Right lobe of liver (tissue), 6 donors: ENCODE measurements around the gene MAP3K10. TPM values are rescaled to one million over a fixed set of nuclear protein-coding genes. Genes with fewer than 3 reads are reported as not detected.

Source experiments
- ATAC-seq, 4 donors: fragments of 200-7000 bp; cut with Tn5 transposase; one replicate each; pipeline ENCODE4 v1.9.1; 2020; ENCODE audit warnings: mild to moderate bottlenecking in 4 of 4, moderate library complexity in 4 of 4
- DNase-seq, 3 donors: peaks; one replicate each; pipeline ENCODE4 v3.0.0-alpha.2; 2020
- H3K27ac ChIP-seq, 3 donors: fragments of 200-600 bp; one replicate each; pipeline ENCODE4 v1.8.0; 2022
- H3K27me3 ChIP-seq, 2 donors: fragments of 200-600 bp; one replicate each; pipeline ENCODE4 v1.8.0; 2022
- H3K36me3 ChIP-seq, 4 donors: fragments of 200-600 bp; sonication (generic) in 1 of 4; one replicate each; pipeline versions ENCODE4 v1.5.1 to v1.8.0; 2017 to 2022; ENCODE audit warnings: control low read depth in 1 of 4
- H3K4me1 ChIP-seq, 4 donors: fragments of 200-600 bp; sonication (generic) in 1 of 4; one replicate each; pipeline versions ENCODE4 v1.5.1 to v1.8.0; 2017 to 2022; ENCODE audit warnings: control low read depth in 1 of 4
- H3K4me3 ChIP-seq, 3 donors: fragments of 200-600 bp; one replicate each; pipeline ENCODE4 v1.8.0; 2022
- H3K9me3 ChIP-seq, 4 donors: fragments of 200-600 bp; sonication (generic) in 1 of 4; one replicate each; pipeline versions ENCODE4 v1.5.1 to v1.8.0; 2017 to 2022; ENCODE audit warnings: control low read depth in 1 of 4
- POLR2A ChIP-seq: fragments of 450-650 bp; IDR thresholded peaks from one replicate; pipeline ENCODE4 v1.6.1; 2017; ENCODE audit warnings: antibody characterized with exemption, mild to moderate bottlenecking
- WGBS: methylation state at CpG from one replicate; pipeline ENCODE4 v1.1.6; 2018; ENCODE audit warnings: low coverage, low lambda C conversion rate; ENCODE audit not compliant: insufficient coverage; ENCODE audit errors: missing lambda C conversion rate; 5-methylcytosine and 5-hydroxymethylcytosine counted together
- intact Hi-C, 2 donors: fragments of 100-400 bp; cut with DNase I; formaldehyde crosslinking; loops; one replicate each; pipeline versions ENCODE4 v1.11.2 to v1.14.1; 2022
- total RNA-seq, 6 experiments: library from RNA; depleted of rRNA in 2 of 6; stranded (reverse); fragments of >200 nt in 2 of 6; fragmentation: NEBNext Ultra II Directional in 3 of 6; extraction: Animal tissue kit (Norgen Biotek cat#: 25700) in 3 of 6; gene quantifications; one replicate each; pipeline versions ENCODE4 v1.1.0 to v1.2.4, GENCODE V29; 2016 to 2023
- TF ChIP-seq, protein P1 (sequence below), 4 donors: fragments of 200-600 bp in 3 of 4; fragments of 450-650 bp in 1 of 4; IDR thresholded peaks; one replicate each; pipeline versions ENCODE4 v1.5.1 to v1.8.0; 2016 to 2022; ENCODE audit warnings: antibody characterized with exemption in 4 of 4, mild to moderate bottlenecking in 2 of 4
- donor health status: DM: no; HTN: yes; CAD: no.
- donor health status: DM: no; HTN: no; CAD: no.
- donor health status: DM: no; HTN: no; CAD: no.
- donor health status: DM: no; HTN: yes; CAD: no.
- donor health status: DM: no; HTN: yes; CAD: no.

Gene MAP3K10
- total RNA-seq, 6 experiments from 2014 or later = 4.2 to 7.0 (median 6.5) TPM

DNA sequence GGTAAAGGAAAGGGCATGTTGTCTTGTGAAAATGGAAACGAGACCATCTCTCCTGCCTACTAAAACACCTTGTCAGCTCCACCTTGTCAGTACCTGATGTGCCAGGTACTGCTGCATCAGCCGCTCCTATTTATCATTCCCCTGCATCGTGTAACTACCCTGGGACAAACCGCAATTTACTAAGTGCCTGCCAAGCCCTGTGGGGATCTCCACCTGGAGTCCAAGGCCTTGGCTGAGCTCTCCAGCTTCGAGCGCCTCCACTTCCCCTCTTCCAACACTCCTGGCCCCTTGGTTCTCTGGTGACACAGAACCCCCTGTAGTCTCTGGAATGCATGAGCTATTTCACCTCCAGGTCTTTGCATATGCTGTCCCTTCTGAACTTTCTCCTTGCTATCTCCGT is 61.2 kb downstream of the MAP3K10 start:
- H3K9me3 ChIP-seq = no peaks in the 10 kb centered on the region
- peaks cover 0 to 21% (median under 1%) of the 10 kb centered on the region in 4 donors for H3K36me3 ChIP-seq
- WGBS = 57% methylated on average over 6 of the region's 7 CpGs
- no peak for TF ChIP-seq POLR2A
- intact Hi-C loops = no loop called here
- no peaks in the 10 kb centered on the region for H3K27me3 ChIP-seq
- H3K4me3 ChIP-seq = no peak overlapping the region
- ATAC-seq = no peak
- no peak for DNase-seq
- H3K27ac ChIP-seq = no peak overlapping the region
- H3K4me1 ChIP-seq = peaks cover 0 to 55% (median 16%) of the 10 kb centered on the region in 4 donors

DNA sequence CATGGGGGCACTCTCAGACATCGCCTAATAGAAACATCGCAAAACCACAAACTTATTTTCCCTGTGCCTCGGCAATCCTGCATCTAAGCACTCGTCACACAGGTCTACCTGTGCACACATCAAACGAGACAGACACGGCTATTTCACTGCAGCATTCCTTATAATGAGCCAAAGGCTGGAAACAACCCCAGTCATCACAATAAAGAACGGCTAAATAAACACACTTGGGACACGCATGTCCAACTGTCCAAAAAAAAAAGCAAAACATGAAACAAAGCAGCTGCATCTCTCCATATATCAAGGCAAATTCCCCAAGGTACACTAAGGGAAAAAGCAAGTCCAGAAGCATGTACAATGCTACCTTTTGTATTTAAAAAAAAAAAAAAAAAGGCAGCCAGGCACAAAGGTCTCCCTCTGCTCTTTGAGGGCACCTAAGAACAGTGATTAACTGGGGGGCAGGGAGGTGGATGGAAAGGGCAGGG is 62.4 kb downstream of the MAP3K10 start:
- ATAC-seq = no peak
- no peaks in the 10 kb centered on the region for H3K9me3 ChIP-seq
- WGBS = 46% methylated on average over 7 of the region's 8 CpGs
- TF ChIP-seq, protein P1, sequence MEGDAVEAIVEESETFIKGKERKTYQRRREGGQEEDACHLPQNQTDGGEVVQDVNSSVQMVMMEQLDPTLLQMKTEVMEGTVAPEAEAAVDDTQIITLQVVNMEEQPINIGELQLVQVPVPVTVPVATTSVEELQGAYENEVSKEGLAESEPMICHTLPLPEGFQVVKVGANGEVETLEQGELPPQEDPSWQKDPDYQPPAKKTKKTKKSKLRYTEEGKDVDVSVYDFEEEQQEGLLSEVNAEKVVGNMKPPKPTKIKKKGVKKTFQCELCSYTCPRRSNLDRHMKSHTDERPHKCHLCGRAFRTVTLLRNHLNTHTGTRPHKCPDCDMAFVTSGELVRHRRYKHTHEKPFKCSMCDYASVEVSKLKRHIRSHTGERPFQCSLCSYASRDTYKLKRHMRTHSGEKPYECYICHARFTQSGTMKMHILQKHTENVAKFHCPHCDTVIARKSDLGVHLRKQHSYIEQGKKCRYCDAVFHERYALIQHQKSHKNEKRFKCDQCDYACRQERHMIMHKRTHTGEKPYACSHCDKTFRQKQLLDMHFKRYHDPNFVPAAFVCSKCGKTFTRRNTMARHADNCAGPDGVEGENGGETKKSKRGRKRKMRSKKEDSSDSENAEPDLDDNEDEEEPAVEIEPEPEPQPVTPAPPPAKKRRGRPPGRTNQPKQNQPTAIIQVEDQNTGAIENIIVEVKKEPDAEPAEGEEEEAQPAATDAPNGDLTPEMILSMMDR (IDR thresholded peaks at IDR 0.05) = no peak
- TF ChIP-seq POLR2A = no peak
- H3K4me3 ChIP-seq = no peak overlapping the region
- H3K27me3 ChIP-seq = no peaks in the 10 kb centered on the region
- H3K4me1 ChIP-seq = peaks cover 0 to 51% (median 19%) of the 10 kb centered on the region in 4 donors
- DNase-seq = no peak
- no peak overlapping the region for H3K27ac ChIP-seq
- H3K36me3 ChIP-seq = peaks cover 0 to 21% (median under 1%) of the 10 kb centered on the region in 4 donors
- intact Hi-C loops = no loop called here

DNA sequence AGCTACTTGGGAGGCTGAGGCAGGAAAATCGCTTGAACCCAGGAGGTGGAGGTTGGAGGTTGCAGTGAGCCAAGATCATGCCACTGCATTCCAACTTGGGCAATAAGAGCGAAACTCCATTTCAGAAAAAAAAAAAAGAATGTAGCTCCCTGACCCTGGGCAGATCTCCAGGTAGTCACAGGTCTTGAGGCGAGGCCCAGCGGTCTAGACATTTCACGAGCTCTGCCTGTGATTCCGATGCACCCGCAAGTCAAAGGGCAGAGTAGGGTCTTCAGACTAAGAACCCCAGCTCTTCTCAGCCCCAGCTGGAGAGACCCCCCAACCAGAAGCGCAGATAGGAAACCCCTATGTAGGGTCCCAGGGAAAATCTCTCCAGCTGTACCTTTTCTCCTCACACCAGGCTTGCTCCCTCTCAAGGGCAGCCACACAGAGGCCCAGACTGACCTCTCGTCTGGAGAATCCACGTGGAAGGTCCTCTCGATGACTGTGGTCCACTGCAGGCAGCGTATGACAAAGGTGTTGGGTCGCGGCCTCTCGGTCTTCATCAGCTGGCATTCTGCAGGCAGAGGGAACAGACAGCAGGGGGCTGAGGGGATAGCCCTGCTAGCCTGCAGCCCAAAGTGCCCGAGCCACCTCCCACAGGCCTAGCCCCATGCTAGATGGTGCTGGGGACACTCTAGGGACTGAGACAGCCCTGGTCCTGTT is 63.6 kb downstream of the MAP3K10 start:
- TF ChIP-seq POLR2A = no peak
- TF ChIP-seq, protein P1 (IDR thresholded peaks at IDR 0.05) = no peak
- peaks cover 0 to 21% (median under 1%) of the 10 kb centered on the region in 4 donors for H3K36me3 ChIP-seq
- DNase-seq (peak in 2 of 3 donors; percentile 57 to 71), ATAC-seq (peak in 1 of 4 donors; percentile 9)
- intact Hi-C loops = no loop called here
- no peaks in the 10 kb centered on the region for H3K27me3 ChIP-seq
- no peak overlapping the region for H3K4me3 ChIP-seq
- 57% methylated on average over 3 of the region's 16 CpGs for WGBS
- peaks cover 0 to 51% (median 19%) of the 10 kb centered on the region in 4 donors for H3K4me1 ChIP-seq
- H3K9me3 ChIP-seq = no peaks in the 10 kb centered on the region
- H3K27ac ChIP-seq = peak overlapping the region in 2 of 3 donors; percentile 11 to 84

DNA sequence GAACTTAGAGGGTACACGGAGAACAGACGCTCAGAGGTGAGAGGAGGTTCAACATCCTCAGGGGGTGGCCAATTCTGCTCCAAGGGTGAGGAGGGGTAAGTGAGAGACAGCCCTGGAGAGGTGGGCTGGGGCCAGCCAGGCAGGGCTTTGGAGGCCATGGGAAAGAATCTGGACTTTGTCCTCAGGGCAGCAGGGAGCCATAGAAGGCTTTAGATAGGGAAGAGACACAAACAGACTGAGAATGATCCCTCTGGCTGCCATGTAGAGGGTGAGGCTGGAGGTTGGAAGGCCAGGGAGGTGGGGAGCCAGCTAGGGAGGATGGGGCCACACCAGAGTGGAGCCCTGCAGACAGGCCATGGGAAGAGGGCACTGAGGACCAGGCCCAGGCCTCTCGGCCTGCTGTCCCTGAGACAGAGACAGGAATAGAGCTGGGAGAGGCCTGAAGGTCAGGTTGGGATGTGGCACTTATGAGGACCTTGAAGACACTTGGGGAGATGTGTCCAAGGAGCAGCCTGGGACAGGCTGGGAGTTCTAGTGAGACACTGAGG is 64.5 kb downstream of the MAP3K10 start:
- intact Hi-C loops = no loop called here
- ATAC-seq = no peak

More for the DNA sequence above, 64.5 kb downstream of the MAP3K10 start:
- H3K4me1 ChIP-seq = peaks cover 0 to 51% (median 19%) of the 10 kb centered on the region in 4 donors
- H3K36me3 ChIP-seq = peaks cover 0 to 21% (median under 1%) of the 10 kb centered on the region in 4 donors
- H3K27me3 ChIP-seq = no peaks in the 10 kb centered on the region
- no peak overlapping the region for H3K4me3 ChIP-seq
- WGBS = 88% methylated on average over 2 of the region's 3 CpGs
- peak overlapping the region in 1 of 3 donors; percentile 84 for H3K27ac ChIP-seq
- TF ChIP-seq POLR2A = no peak
- TF ChIP-seq, protein P1 (IDR thresholded peaks at IDR 0.05) = no peak
- DNase-seq = no peak
- H3K9me3 ChIP-seq = no peaks in the 10 kb centered on the region
